Esophagus squamous epithelium (tissue), 5 donors: Measurements from ENCODE around the gene FOSB. TPM values are rescaled to one million over a fixed set of nuclear protein-coding genes. Genes with fewer than 3 reads are reported as not detected.
A peak's percentile ranks its signal among the peaks of the same experiment; 100 is the strongest.

ENCODE experiments used
- DNase-seq: peaks from one replicate; lab custom pipeline; 2025; lab: John Stamatoyannopoulos, UW
- H3K27ac ChIP-seq, 4 donors: fragments of 200-600 bp; sonication (generic); one replicate each; pipeline ENCODE4 v1.5.1; 2016 to 2019; ENCODE audit warnings: mild to moderate bottlenecking in 1 of 4
- H3K27me3 ChIP-seq, 4 donors: fragments of 200-600 bp; sonication (generic); 1 replicate in 3 of 4; 2 replicates in 1 of 4; pipeline versions ENCODE4 v1.5.1 to v1.6.0; 2017 to 2021; ENCODE audit warnings: antibody characterized with exemption in 1 of 4
- H3K36me3 ChIP-seq, 3 donors: fragments of 200-600 bp; sonication (generic); one replicate each; pipeline ENCODE4 v1.5.1; 2016 to 2019
- H3K4me1 ChIP-seq, 3 donors: fragments of 200-600 bp; sonication (generic); one replicate each; pipeline ENCODE4 v1.5.1; 2017 to 2019
- H3K4me3 ChIP-seq, 4 donors: fragments of 200-600 bp; sonication (generic); 1 replicate in 3 of 4; 2 replicates in 1 of 4; pipeline ENCODE4 v1.5.1; 2016 to 2019; ENCODE audit warnings: mild to moderate bottlenecking in 2 of 4, moderate library complexity in 1 of 4
- H3K9me3 ChIP-seq, 3 donors: fragments of 200-600 bp; sonication (generic); one replicate each; pipeline ENCODE4 v1.5.1; 2016 to 2019
- CTCF ChIP-seq, 6 experiments: fragments of 450-650 bp in 4 of 6; fragments of 200-600 bp in 2 of 6; sonication (generic) in 2 of 6; IDR thresholded peaks; one replicate each; pipeline ENCODE4 v1.5.1; 2016 to 2019; ENCODE audit warnings: antibody characterized with exemption in 6 of 6, mild to moderate bottlenecking in 4 of 6, moderate library complexity in 4 of 6
- POLR2A ChIP-seq, 4 donors: fragments of 450-650 bp; IDR thresholded peaks; one replicate each; pipeline ENCODE4 v1.6.1; 2017; ENCODE audit warnings: antibody characterized with exemption in 4 of 4, mild to moderate bottlenecking in 4 of 4, moderate library complexity in 3 of 4
- WGBS, 2 donors: methylation state at CpG; one replicate each; pipeline ENCODE4 v1.1.5; 2018; 5-methylcytosine and 5-hydroxymethylcytosine counted together
- intact Hi-C: fragments of 100-400 bp; cut with DNase I; formaldehyde crosslinking; loops from one replicate; pipeline ENCODE4 v1.15.0; 2022
- total RNA-seq, 4 donors: library from RNA; depleted of rRNA; stranded (reverse); fragments of >200 nt; gene quantifications; one replicate each; pipeline ENCODE4 v1.1.0, GENCODE V29; 2016
- donor health status: DM: yes; HTN: yes; CAD: no.

The FOSB gene
- total RNA-seq, 4 donors from 2014 or later, result 1.7 to 4.6 (median 2.5) TPM

- intact Hi-C loops, result no loop called here
- DNase-seq, result no peak
- Histone ChIP-seq H3K27me3 (no peaks in the 10 kb centered on the region), H3K4me1 (peaks cover 31 to 64% (median 37%) of the 10 kb centered on the region in 3 donors), H3K4me3 (no peak overlapping the region), H3K27ac (peak overlapping the region; percentile 43 to 82 (median 62)), H3K9me3 (no peaks in the 10 kb centered on the region), H3K36me3 (peaks cover 0 to 43% (median 22%) of the 10 kb centered on the region in 3 donors)
- TF ChIP-seq CTCF (IDR thresholded peaks at IDR 0.05), result no peak
- TF ChIP-seq POLR2A (IDR thresholded peaks at IDR 0.05), result no peak
- WGBS, 2 donors, result 62 to 63% methylated on average over 8 to 10 of the region's 10 CpGs
These were observed 47.4 kb downstream of the FOSB start for GRCh38 chr19:45515081-45515624.

- TF ChIP-seq POLR2A (IDR thresholded peaks at IDR 0.05) (no peak), CTCF (IDR thresholded peaks at IDR 0.05) (no peak)
- DNase-seq, result no peak
- Histone ChIP-seq H3K9me3 (no peaks in the 10 kb centered on the region), H3K27ac (peak overlapping the region; percentile 43 to 82 (median 62)), H3K4me1 (peaks cover 23 to 60% (median 33%) of the 10 kb centered on the region in 3 donors), H3K36me3 (peaks cover under 1 to 50% (median 29%) of the 10 kb centered on the region in 3 donors), H3K4me3 (no peak overlapping the region), H3K27me3 (no peaks in the 10 kb centered on the region)
- intact Hi-C loops, result no loop called here
- WGBS, 2 donors, result 59 to 82% methylated on average over 2 to 4 of the region's 9 CpGs
These were observed 48.1 kb downstream of the FOSB start for GRCh38 chr19:45515807-45516401.

GRCh38 chr19:45517238-45517637 lies 49.4 kb downstream of the FOSB start:
- Histone ChIP-seq H3K4me3 (no peak overlapping the region), H3K27me3 (no peaks in the 10 kb centered on the region), H3K9me3 (no peaks in the 10 kb centered on the region), H3K4me1 (peaks cover 21 to 54% (median 27%) of the 10 kb centered on the region in 3 donors), H3K27ac (no peak overlapping the region), H3K36me3 (peaks cover 6 to 64% (median 34%) of the 10 kb centered on the region in 3 donors)
- WGBS, 2 donors, result 58 to 68% methylated on average over 7 of the region's 7 CpGs
- intact Hi-C loops, result no loop called here
- DNase-seq, result no peak
- no peak for TF ChIP-seq POLR2A (IDR thresholded peaks at IDR 0.05)
- no peak for TF ChIP-seq CTCF (IDR thresholded peaks at IDR 0.05)

GRCh38 chr19:45517641-45518468 lies 50.1 kb downstream of the FOSB start:
- TF ChIP-seq POLR2A (IDR thresholded peaks at IDR 0.05), result no peak
- no peak for TF ChIP-seq CTCF (IDR thresholded peaks at IDR 0.05)
- peaks cover 6 to 70% (median 34%) of the 10 kb centered on the region in 3 donors for H3K36me3 ChIP-seq
- intact Hi-C loops, result no loop called here
- no peak overlapping the region for H3K27ac ChIP-seq
- no peak for DNase-seq
- no peak overlapping the region for H3K4me3 ChIP-seq
- H3K4me1 ChIP-seq, result peaks cover 21 to 48% (median 25%) of the 10 kb centered on the region in 3 donors
- WGBS, 2 donors, result 89 to 92% methylated on average over 21 to 41 of the region's 50 CpGs
- H3K9me3 ChIP-seq, result no peaks in the 10 kb centered on the region
- no peaks in the 10 kb centered on the region for H3K27me3 ChIP-seq

GRCh38 chr19:45518469-45518826 lies 50.7 kb downstream of the FOSB start:
- Histone ChIP-seq H3K9me3 (no peaks in the 10 kb centered on the region), H3K4me3 (no peak overlapping the region), H3K27ac (no peak overlapping the region), H3K27me3 (no peaks in the 10 kb centered on the region), H3K36me3 (peaks cover 6 to 76% (median 34%) of the 10 kb centered on the region in 3 donors), H3K4me1 (peaks cover 21 to 45% (median 26%) of the 10 kb centered on the region in 3 donors)
- intact Hi-C loops, result no loop called here
- WGBS, 2 donors, result 69 to 74% methylated on average over 5 to 7 of the region's 7 CpGs
- TF ChIP-seq CTCF (IDR thresholded peaks at IDR 0.05) (no peak), POLR2A (IDR thresholded peaks at IDR 0.05) (no peak)
- no peak for DNase-seq
